Panc1 (cell line): ENCODE data around the gene JUND.

Experiments
- CTCF ChIP-seq: fragments of 450-650 bp; IDR thresholded peaks from 2 replicates; pipeline ENCODE4 v1.5.1; 2017; ENCODE audit warnings: mild to moderate bottlenecking
- SIN3A ChIP-seq: IDR thresholded peaks from 2 replicates; pipeline ENCODE4 v1.6.1; 2012; ENCODE audit warnings: low read depth, mild to moderate bottlenecking, low read length, moderate library complexity, borderline replicate concordance; ENCODE audit not compliant: insufficient read depth
- TCF7L2 ChIP-seq: IDR thresholded peaks from 2 replicates; pipeline ENCODE4 v1.6.1; 2011; ENCODE audit warnings: mild to moderate bottlenecking, low read depth, low read length, inconsistent platforms

GRCh38 chr19:18269070-18269723 is 12.2 kb downstream of the JUND start:
- TF ChIP-seq SIN3A (no peak), TCF7L2 (no peak), CTCF (no peak)
